Measurements from ENCODE around the gene EYA4. TPM values are rescaled to one million over a fixed set of nuclear protein-coding genes. Genes with fewer than 3 reads are reported as not detected.

Gene EYA4
- total RNA-seq, 4 donors from 2014 or later, result 0.10 to 3.4 (median 0.23) TPM; not detected in 1

DNA sequence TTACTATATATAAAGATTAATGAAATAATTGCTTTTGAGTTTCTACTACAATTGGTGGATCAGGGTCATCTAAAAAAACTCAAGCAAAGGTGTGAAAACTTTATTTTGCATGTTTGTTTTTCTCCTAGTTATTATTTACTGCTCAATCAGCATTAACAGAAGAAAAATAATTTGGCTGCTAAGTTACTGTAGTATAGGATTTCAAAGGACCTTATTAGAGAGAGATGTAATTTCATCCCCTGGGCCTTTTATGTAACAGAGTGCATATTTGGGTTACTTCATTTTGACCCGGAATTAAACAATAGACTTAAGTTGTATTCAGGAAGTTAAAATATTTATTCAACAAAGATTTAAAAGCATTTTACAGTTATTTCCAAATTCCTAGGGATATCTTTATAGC lies 49.8 kb downstream of the EYA4 start:
- 41% methylated on average over 1 of the region's 1 CpG for WGBS
- no peaks in the 10 kb centered on the region for H3K36me3 ChIP-seq
- H3K27ac ChIP-seq, result no peak overlapping the region
- TF ChIP-seq POLR2AphosphoS5 (IDR thresholded peaks at IDR 0.05) (no peak), EP300 (IDR thresholded peaks at IDR 0.05) (no peak), POLR2A (IDR thresholded peaks at IDR 0.05) (no peak)
- TF ChIP-seq, protein P1, sequence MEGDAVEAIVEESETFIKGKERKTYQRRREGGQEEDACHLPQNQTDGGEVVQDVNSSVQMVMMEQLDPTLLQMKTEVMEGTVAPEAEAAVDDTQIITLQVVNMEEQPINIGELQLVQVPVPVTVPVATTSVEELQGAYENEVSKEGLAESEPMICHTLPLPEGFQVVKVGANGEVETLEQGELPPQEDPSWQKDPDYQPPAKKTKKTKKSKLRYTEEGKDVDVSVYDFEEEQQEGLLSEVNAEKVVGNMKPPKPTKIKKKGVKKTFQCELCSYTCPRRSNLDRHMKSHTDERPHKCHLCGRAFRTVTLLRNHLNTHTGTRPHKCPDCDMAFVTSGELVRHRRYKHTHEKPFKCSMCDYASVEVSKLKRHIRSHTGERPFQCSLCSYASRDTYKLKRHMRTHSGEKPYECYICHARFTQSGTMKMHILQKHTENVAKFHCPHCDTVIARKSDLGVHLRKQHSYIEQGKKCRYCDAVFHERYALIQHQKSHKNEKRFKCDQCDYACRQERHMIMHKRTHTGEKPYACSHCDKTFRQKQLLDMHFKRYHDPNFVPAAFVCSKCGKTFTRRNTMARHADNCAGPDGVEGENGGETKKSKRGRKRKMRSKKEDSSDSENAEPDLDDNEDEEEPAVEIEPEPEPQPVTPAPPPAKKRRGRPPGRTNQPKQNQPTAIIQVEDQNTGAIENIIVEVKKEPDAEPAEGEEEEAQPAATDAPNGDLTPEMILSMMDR (IDR thresholded peaks at IDR 0.05), result no peak
- H3K4me3 ChIP-seq, result no peak overlapping the region
- no peaks in the 10 kb centered on the region for H3K9me3 ChIP-seq
- H3K4me1 ChIP-seq, result no peaks in the 10 kb centered on the region
- DNase-seq (ENCODE audit: low spot score in 2 of 2), result no peak
- no peaks in the 10 kb centered on the region for H3K27me3 ChIP-seq

DNA sequence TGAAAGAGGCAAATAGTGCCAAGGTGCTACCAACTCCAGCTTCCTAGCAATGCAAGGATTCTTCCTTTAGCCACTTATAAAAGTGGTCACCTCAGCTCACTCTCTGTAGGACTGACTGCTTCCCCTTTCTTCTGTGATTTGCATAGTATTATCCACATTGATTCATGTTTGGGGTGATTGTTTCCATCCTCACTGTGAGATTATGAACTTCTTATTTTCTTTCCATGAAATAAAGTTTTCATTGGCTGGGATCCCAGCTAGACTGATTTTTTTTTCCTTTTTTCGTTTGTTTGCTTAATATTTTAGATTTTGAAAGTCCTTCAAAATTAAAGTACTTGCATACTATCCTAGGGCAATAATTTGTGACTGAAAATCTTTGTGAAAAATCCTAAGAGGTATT lies 50.5 kb downstream of the EYA4 start:
- 28% methylated on average over 1 of the region's 1 CpG for WGBS

DNA sequence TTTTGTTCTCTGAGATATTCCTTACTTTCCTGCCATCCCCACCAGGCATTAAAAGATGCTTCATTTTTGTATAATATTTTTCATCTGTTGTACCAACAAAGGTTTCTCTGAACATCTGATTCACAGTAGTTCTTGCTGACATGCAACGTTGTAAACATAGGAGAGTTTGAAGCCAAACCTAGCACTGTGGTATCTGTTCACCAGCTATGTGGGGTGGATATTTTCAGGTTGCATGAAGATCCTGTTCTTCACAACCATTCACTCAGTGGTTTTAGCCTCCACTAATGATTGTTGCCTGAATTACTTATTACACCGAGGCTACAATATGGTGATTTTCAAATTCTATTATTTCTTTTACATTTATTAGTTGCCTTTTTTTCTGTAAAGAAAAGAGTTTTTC lies 56.5 kb downstream of the EYA4 start:
- Histone ChIP-seq H3K4me1 (no peaks in the 10 kb centered on the region), H3K9me3 (no peaks in the 10 kb centered on the region), H3K4me3 (no peak overlapping the region), H3K36me3 (no peaks in the 10 kb centered on the region), H3K27me3 (no peaks in the 10 kb centered on the region), H3K27ac (no peak overlapping the region)
- 65% methylated on average over 2 of the region's 2 CpGs for WGBS
- TF ChIP-seq EP300 (IDR thresholded peaks at IDR 0.05), result no peak
- TF ChIP-seq POLR2A (IDR thresholded peaks at IDR 0.05), result no peak
- TF ChIP-seq POLR2AphosphoS5 (IDR thresholded peaks at IDR 0.05), result no peak
- TF ChIP-seq, protein P1 (IDR thresholded peaks at IDR 0.05), result no peak
- DNase-seq (ENCODE audit: low spot score in 2 of 2), result no peak

More for the DNA sequence above, 50.5 kb downstream of the EYA4 start:
- TF ChIP-seq, protein P1 (IDR thresholded peaks at IDR 0.05), result no peak
- Histone ChIP-seq H3K9me3 (no peaks in the 10 kb centered on the region), H3K4me1 (no peaks in the 10 kb centered on the region), H3K36me3 (no peaks in the 10 kb centered on the region), H3K4me3 (no peak overlapping the region), H3K27me3 (no peaks in the 10 kb centered on the region), H3K27ac (no peak overlapping the region)
- no peak for DNase-seq (ENCODE audit: low spot score in 2 of 2)

DNA sequence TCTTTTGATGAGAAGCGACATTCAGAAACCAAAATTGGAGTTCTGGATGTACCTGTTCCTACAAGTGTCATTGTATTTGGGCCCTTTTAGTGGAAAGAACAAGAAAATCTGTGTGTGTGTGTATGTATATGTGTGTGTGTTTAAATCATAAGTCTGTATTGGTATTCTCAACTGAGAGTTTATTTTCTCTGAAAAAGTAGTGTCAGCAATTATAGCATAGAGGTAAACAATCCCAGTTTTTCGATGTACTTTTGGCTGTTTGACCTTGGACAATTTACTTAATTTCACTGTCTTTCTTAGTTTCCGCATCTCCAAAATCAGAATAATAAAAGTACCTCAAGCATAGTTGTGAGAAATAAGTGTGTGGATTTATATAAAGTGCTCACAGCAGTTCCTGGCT lies 57.2 kb downstream of the EYA4 start:
- Histone ChIP-seq H3K4me1 (no peaks in the 10 kb centered on the region), H3K9me3 (no peaks in the 10 kb centered on the region), H3K4me3 (no peak overlapping the region), H3K27me3 (no peaks in the 10 kb centered on the region), H3K27ac (no peak overlapping the region), H3K36me3 (no peaks in the 10 kb centered on the region)
- no peak for DNase-seq (ENCODE audit: low spot score in 2 of 2)
- 93% methylated on average over 3 of the region's 3 CpGs for WGBS
- no peak for TF ChIP-seq EP300 (IDR thresholded peaks at IDR 0.05)
- no peak for TF ChIP-seq POLR2A (IDR thresholded peaks at IDR 0.05)
- TF ChIP-seq, protein P1 (IDR thresholded peaks at IDR 0.05), result no peak
- TF ChIP-seq POLR2AphosphoS5 (IDR thresholded peaks at IDR 0.05), result no peak

DNA sequence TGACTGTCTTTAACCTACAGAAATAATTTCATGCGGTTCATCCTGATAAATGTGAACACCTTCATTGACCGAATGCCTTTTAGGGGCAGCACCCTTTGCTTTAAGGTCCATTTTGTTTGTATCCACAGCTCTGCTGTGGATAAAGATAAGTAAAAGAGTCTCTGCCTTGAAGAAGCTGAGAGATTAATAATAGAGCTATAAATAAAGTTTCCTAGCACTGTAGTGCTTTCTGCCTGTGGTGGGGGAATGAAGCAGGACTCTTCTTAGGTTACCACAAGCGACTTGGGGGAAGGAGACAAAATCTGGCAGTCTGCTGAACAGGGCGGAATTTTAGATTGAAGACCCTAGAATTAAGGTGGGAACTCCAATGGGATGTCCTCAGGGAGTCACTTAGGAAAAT lies 57.6 kb downstream of the EYA4 start:
- no peak overlapping the region for H3K27ac ChIP-seq
- no peak overlapping the region for H3K4me3 ChIP-seq
- TF ChIP-seq EP300 (IDR thresholded peaks at IDR 0.05) (no peak), POLR2A (IDR thresholded peaks at IDR 0.05) (no peak), POLR2AphosphoS5 (IDR thresholded peaks at IDR 0.05) (no peak)
- TF ChIP-seq, protein P1 (IDR thresholded peaks at IDR 0.05), result no peak
- H3K27me3 ChIP-seq, result no peaks in the 10 kb centered on the region
- H3K36me3 ChIP-seq, result no peaks in the 10 kb centered on the region
- 90% methylated on average over 4 of the region's 4 CpGs for WGBS
- H3K4me1 ChIP-seq, result no peaks in the 10 kb centered on the region
- no peak for DNase-seq (ENCODE audit: low spot score in 2 of 2)
- no peaks in the 10 kb centered on the region for H3K9me3 ChIP-seq
